Osteoblast (primary cell): ENCODE data around the gene C2orf80. TPM values are rescaled to one million over a fixed set of nuclear protein-coding genes. Genes with fewer than 3 reads are reported as not detected.
"Not testable (repeated sequence)": the region's sequence is repeated elsewhere in the genome, so short reads cannot be mapped to it uniquely, and the experiment has no call there.

ENCODE experiments used
- DNase-seq: peaks from one replicate; pipeline ENCODE4 v3.0.0; 2011; ENCODE audit warnings: low spot score, mixed read lengths; ENCODE audit not compliant: insufficient read length; ENCODE audit errors: missing footprints
- H2AFZ ChIP-seq: 2 replicates; pipeline ENCODE4 v1.6.0; 2011; ENCODE audit warnings: mild to moderate bottlenecking, low read length
- H3K27ac ChIP-seq: 2 replicates; pipeline ENCODE4 v1.5.1; 2011; ENCODE audit warnings: mild to moderate bottlenecking, low read depth, low read length, moderate library complexity
- H3K27me3 ChIP-seq: 2 replicates; pipeline ENCODE4 v1.6.0; 2012; ENCODE audit warnings: mild to moderate bottlenecking, control low read depth, inconsistent platforms, low read length, moderate library complexity; ENCODE audit not compliant: insufficient read depth
- H3K36me3 ChIP-seq: 2 replicates; pipeline ENCODE4 v1.5.1; 2011; ENCODE audit warnings: mild to moderate bottlenecking, low read length, control low read depth, moderate library complexity; ENCODE audit not compliant: insufficient read depth
- H3K4me1 ChIP-seq: 2 replicates; pipeline ENCODE4 v1.5.1; 2011; ENCODE audit warnings: mild to moderate bottlenecking, low read length, control low read depth, moderate library complexity; ENCODE audit not compliant: insufficient read depth
- H3K4me2 ChIP-seq: 2 replicates; pipeline ENCODE4 v1.6.0; 2011; ENCODE audit warnings: mild to moderate bottlenecking, low read length; ENCODE audit not compliant: insufficient read depth
- H3K4me3 ChIP-seq: fragments of 200-600 bp; sonication (generic); 3 replicates; pipeline ENCODE4 v1.5.1; 2012; ENCODE audit warnings: mild to moderate bottlenecking, low read length, inconsistent platforms; ENCODE audit not compliant: insufficient read depth
- H3K79me2 ChIP-seq: 2 replicates; pipeline ENCODE4 v1.6.0; 2012; ENCODE audit warnings: mild to moderate bottlenecking, low read length, control low read depth, inconsistent platforms; ENCODE audit not compliant: insufficient read depth
- H3K9me3 ChIP-seq: 2 replicates; pipeline ENCODE4 v1.5.1; 2011; ENCODE audit warnings: low read depth, low read length, control low read depth
- H4K20me1 ChIP-seq: 2 replicates; pipeline ENCODE4 v1.6.0; 2012; ENCODE audit warnings: mild to moderate bottlenecking, low read length, control low read depth; ENCODE audit not compliant: insufficient read depth
- CTCF ChIP-seq: IDR thresholded peaks from 2 replicates; pipeline ENCODE4 v1.5.1; 2011; ENCODE audit warnings: mild to moderate bottlenecking, low read depth, low read length, moderate library complexity; ENCODE audit errors: extremely low read depth
- total RNA-seq: library from RNA; depleted of rRNA; stranded (reverse); fragments of >200 nt; gene quantifications from 2 replicates; pipeline ENCODE4 v1.2.3, GENCODE V29; 2012

C2orf80 gene
- total RNA-seq, 1 donor: not detected

- no peak overlapping the region for H3K27ac ChIP-seq
- no peaks in the 10 kb centered on the region for H4K20me1 ChIP-seq
- H3K4me1 ChIP-seq: no peaks in the 10 kb centered on the region
- no peak overlapping the region for H2AFZ ChIP-seq
- no peak overlapping the region for H3K4me2 ChIP-seq
- H3K27me3 ChIP-seq: no peaks in the 10 kb centered on the region
- no peak overlapping the region for H3K4me3 ChIP-seq
- H3K9me3 ChIP-seq: no peaks in the 10 kb centered on the region
- TF ChIP-seq CTCF: no peak
- no peak for DNase-seq
- no peaks in the 10 kb centered on the region for H3K36me3 ChIP-seq
- no peaks in the 10 kb centered on the region for H3K79me2 ChIP-seq
These were observed 47.4 kb downstream of the C2orf80 start for GRCh38 chr2:208142240-208142924.

- H3K4me3 ChIP-seq: no peak overlapping the region
- H3K27ac ChIP-seq: no peak overlapping the region
- H4K20me1 ChIP-seq: no peaks in the 10 kb centered on the region
- no peak overlapping the region for H3K4me2 ChIP-seq
- H2AFZ ChIP-seq: no peak overlapping the region
- H3K79me2 ChIP-seq: no peaks in the 10 kb centered on the region
- H3K9me3 ChIP-seq: no peaks in the 10 kb centered on the region
- TF ChIP-seq CTCF: no peak
- no peak for DNase-seq
- H3K36me3 ChIP-seq: no peaks in the 10 kb centered on the region
- no peaks in the 10 kb centered on the region for H3K4me1 ChIP-seq
- no peaks in the 10 kb centered on the region for H3K27me3 ChIP-seq
These were observed 50.4 kb downstream of the C2orf80 start for GRCh38 chr2:208139447-208139846.

- H3K27ac ChIP-seq, H3K27me3 ChIP-seq, H3K4me3 ChIP-seq, H3K4me2 ChIP-seq, H2AFZ ChIP-seq, H4K20me1 ChIP-seq, H3K9me3 ChIP-seq, DNase-seq, H3K4me1 ChIP-seq, H3K79me2 ChIP-seq, H3K36me3 ChIP-seq: not testable (repeated sequence)
These were observed 51.5 kb downstream of the C2orf80 start for GRCh38 chr2:208138334-208138733.

GRCh38 chr2:208136716-208137094 is 53.1 kb downstream of the C2orf80 start:
- no peaks in the 10 kb centered on the region for H3K9me3 ChIP-seq
- H3K79me2 ChIP-seq: no peaks in the 10 kb centered on the region
- no peak for DNase-seq
- no peaks in the 10 kb centered on the region for H3K27me3 ChIP-seq
- no peak for TF ChIP-seq CTCF
- no peak overlapping the region for H3K4me3 ChIP-seq
- no peaks in the 10 kb centered on the region for H4K20me1 ChIP-seq
- H3K4me2 ChIP-seq: no peak overlapping the region
- H3K4me1 ChIP-seq: no peaks in the 10 kb centered on the region
- H3K27ac ChIP-seq: no peak overlapping the region
- H2AFZ ChIP-seq: no peak overlapping the region
- H3K36me3 ChIP-seq: no peaks in the 10 kb centered on the region
